Fibroblast of the aortic adventitia (primary cell): ENCODE data around the gene SAA1. TPM values are rescaled to one million over a fixed set of nuclear protein-coding genes. Genes with fewer than 3 reads are reported as not detected.

Source experiments
- DNase-seq: peaks from one replicate; pipeline ENCODE4 v3.0.0-alpha.2; 2010; ENCODE audit warnings: low read depth
- H3K4me3 ChIP-seq: 2 replicates; pipeline ENCODE4 v1.5.1; 2011; ENCODE audit warnings: low read depth, mild to moderate bottlenecking, control low read depth, low read length, moderate library complexity
- total RNA-seq: library from RNA; depleted of rRNA; stranded (reverse); fragments of >200 nt; gene quantifications from 2 replicates; pipeline ENCODE4 v1.2.3, GENCODE V29; 2012; ENCODE audit warnings: low replicate concordance
- TF ChIP-seq, protein P1 (sequence below): IDR thresholded peaks from 2 replicates; pipeline ENCODE4 v1.5.1; 2011; ENCODE audit warnings: mild to moderate bottlenecking, low read length, control low read depth, inconsistent platforms; ENCODE audit not compliant: insufficient read depth

The SAA1 gene
- total RNA-seq, 1 donor: not detected

DNA sequence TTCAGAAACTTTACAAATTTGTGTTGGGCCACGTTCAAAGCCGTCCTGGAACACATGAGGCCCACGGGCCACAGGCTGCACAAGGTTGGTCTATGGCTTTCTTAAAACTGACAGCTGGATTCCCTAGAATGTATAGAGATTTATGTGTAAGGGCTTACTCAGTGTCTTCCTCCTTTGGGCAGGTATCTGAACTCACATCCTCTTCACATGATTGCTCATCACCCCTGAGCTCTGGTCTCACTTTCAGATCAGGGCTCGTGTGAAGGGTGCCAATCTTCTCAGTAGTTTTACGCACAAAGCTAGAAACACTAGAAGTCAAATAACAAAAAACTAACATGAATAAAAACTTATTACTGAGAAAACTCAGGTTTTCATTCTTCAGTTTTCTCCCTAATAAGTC, 28.8 kb downstream of the SAA1 start:
- DNase-seq: no peak
- TF ChIP-seq, protein P1, sequence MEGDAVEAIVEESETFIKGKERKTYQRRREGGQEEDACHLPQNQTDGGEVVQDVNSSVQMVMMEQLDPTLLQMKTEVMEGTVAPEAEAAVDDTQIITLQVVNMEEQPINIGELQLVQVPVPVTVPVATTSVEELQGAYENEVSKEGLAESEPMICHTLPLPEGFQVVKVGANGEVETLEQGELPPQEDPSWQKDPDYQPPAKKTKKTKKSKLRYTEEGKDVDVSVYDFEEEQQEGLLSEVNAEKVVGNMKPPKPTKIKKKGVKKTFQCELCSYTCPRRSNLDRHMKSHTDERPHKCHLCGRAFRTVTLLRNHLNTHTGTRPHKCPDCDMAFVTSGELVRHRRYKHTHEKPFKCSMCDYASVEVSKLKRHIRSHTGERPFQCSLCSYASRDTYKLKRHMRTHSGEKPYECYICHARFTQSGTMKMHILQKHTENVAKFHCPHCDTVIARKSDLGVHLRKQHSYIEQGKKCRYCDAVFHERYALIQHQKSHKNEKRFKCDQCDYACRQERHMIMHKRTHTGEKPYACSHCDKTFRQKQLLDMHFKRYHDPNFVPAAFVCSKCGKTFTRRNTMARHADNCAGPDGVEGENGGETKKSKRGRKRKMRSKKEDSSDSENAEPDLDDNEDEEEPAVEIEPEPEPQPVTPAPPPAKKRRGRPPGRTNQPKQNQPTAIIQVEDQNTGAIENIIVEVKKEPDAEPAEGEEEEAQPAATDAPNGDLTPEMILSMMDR: no peak
- no peak overlapping the region for H3K4me3 ChIP-seq

DNA sequence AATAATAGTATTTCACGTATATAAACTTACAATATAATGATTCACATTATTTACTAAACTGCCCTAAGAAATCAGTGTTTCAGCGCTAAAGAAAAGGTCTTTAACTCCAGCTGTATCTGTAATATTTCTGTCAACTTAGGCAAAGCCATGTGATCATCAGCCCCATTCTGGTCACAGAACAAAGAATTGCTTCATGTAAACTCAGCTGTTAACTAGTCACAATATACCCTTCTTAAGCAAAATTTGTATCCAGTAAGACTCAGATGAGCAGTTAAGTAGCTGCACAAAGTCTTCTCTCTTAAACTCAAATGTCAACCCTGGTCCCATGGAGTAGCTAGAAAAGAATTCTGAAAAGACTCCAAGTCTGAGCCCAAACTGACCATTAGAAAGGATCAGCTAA, 29.3 kb downstream of the SAA1 start:
- no peak overlapping the region for H3K4me3 ChIP-seq
- no peak for DNase-seq
- TF ChIP-seq, protein P1: no peak

DNA sequence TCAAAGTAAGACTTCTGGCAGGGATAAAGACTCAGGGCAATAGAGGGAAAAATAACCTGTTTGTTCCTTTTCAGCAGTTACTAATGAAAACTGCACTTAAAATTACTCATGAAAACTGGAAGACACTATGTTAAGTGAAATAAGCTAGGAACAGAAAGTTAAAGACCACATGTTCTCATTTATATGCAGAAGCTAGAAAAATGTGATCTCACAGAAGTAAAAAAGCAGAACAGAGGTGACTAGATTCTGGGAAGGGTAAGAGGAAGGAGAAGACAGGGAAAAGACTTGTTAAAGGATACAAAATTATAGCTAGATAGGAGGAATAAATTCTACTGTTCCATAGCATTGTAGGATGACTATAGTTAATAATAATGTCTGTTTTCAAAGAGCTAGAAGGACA, 33.7 kb downstream of the SAA1 start:
- no peak for DNase-seq
- H3K4me3 ChIP-seq: no peak overlapping the region
- TF ChIP-seq, protein P1: no peak

DNA sequence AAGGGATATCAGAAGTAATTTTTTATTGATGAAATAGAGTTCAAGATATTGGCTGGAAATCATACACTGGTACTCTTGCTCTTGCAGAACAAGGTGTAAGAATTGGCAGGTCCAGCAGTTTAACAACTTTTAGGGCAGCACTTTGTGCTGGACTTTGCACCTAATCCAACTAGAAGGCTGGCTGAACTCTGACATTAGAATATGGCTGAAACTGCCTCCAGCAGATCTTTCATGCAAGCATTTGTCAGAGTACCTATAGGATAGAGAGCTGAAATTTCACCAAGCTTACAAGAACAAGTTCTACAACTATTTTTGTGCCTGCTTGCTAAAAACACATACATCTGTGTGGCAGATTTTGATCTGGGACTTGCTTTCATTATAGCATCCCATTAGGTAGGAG, 38.7 kb downstream of the SAA1 start:
- H3K4me3 ChIP-seq: no peak overlapping the region
- DNase-seq: no peak
- TF ChIP-seq, protein P1: no peak

DNA sequence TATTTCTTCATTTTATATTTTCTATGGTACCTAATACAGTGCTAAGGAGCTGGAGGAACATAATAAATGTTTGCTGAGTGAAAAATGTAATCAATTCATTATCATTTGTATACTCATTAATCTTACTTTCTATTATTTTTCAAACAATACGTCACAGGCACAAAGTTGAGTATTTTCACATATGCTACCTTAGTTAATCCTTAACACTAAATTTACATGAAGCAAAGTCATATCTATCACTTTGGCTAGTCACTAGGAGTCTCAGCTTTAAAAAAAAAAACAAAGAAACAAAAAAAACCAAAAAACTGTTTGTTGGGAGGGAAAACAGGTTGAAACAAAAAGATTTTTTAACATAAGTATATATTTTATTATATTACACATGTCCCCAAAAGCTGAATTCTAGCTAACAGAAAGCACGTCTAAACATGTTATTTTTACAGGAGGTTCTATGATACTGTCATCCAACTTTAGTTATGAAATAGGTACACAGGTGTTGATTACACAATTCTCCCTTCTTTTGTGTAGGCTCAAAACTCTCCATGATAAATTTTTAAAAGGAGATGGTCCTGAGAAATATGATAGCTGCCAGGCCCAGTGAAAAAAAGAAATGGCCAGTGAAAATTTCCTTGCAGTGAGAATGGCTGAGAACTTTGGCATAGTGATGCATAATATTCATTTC, 41.5 kb downstream of the SAA1 start:
- DNase-seq: no peak
- H3K4me3 ChIP-seq: no peak overlapping the region
- TF ChIP-seq, protein P1: no peak

DNA sequence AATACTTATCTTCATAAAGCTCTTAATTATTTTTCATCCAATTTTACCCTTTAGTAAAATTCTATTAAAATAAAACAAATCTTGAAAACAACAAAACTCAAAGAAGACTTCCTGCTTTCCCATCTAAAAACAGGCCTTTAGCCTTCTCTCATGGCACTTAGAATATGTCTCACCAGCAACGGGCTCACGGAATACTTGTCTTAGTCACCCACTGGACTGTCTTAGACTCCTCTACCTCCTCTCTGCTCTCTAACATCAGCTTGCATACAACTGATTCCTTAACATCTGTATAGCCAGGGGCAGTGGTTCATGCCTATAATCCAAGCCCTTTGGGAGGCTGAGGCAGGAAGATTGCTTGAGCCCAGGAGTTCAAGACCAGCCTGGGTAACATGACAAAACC, 42.2 kb downstream of the SAA1 start:
- DNase-seq: no peak
- TF ChIP-seq, protein P1: no peak
- H3K4me3 ChIP-seq: no peak overlapping the region

DNA sequence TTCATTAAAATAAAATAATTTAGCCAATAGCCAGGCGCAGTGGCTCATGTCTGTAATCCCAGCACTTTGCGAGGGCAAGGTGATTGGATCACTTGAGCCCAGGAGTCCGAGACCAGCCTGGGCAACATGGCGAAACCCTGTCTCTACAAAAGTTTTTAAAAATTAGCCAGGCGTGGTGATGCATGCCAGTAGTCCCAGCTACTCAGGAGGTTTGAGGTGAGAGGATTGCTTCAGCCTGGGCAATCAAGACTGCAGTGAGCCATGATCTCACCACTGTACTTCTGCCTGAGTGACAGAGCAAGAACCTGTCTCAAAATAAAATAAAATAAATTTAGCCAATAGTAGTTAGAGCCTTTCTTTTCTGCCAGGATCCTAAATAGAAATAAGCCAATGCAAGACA, 43.6 kb downstream of the SAA1 start:
- TF ChIP-seq, protein P1: no peak
- H3K4me3 ChIP-seq: no peak overlapping the region
- no peak for DNase-seq
